ENCODE data around the gene CHRNA10. TPM values are rescaled to one million over a fixed set of nuclear protein-coding genes. Genes with fewer than 3 reads are reported as not detected.

CHRNA10 gene
- total RNA-seq, 6 experiments from 2014 or later: 0.25 to 1.2 (median 0.41) TPM

GRCh38 chr11:3667149-3668035 is 3.8 kb downstream of the CHRNA10 start:
- Histone ChIP-seq H3K36me3 (peaks cover 0 to 3% (median 1%) of the 10 kb centered on the region in 4 donors), H3K4me3 (no peak overlapping the region), H3K27me3 (no peaks in the 10 kb centered on the region), H3K4me1 (no peaks in the 10 kb centered on the region), H3K27ac (no peak overlapping the region), H3K9me3 (no peaks in the 10 kb centered on the region)
- TF ChIP-seq POLR2A (IDR thresholded peaks at IDR 0.05): no peak
- no peak for TF ChIP-seq CTCF (IDR thresholded peaks at IDR 0.05)
- ATAC-seq: no peak
- intact Hi-C loops (cut with DNase I): no loop called here
- DNase-seq: no peak
- WGBS (ENCODE audit: insufficient coverage, low coverage, low lambda C conversion rate, missing lambda C conversion rate): 97% methylated on average over 30 of the region's 89 CpGs

- no peak for ATAC-seq
Observed at GRCh38 chr11:3666023-3666530, 5.1 kb downstream of the CHRNA10 start.

GRCh38 chr11:3665336-3666022 is 5.7 kb downstream of the CHRNA10 start:
- Histone ChIP-seq H3K4me3 (no peak overlapping the region), H3K27ac (no peak overlapping the region), H3K4me1 (no peaks in the 10 kb centered on the region), H3K27me3 (no peaks in the 10 kb centered on the region), H3K36me3 (peaks cover 0 to 3% (median under 1%) of the 10 kb centered on the region in 4 donors), H3K9me3 (no peaks in the 10 kb centered on the region)
- peak in 1 of 4 donors; percentile 20 for ATAC-seq
- WGBS (ENCODE audit: insufficient coverage, low coverage, low lambda C conversion rate, missing lambda C conversion rate): no CpG with 5 or more reads among the region's 6 CpGs
- intact Hi-C loops (cut with DNase I): no loop called here
- no peak for DNase-seq
- no peak for TF ChIP-seq CTCF (IDR thresholded peaks at IDR 0.05)
- TF ChIP-seq POLR2A (IDR thresholded peaks at IDR 0.05): no peak

More at GRCh38 chr11:3666023-3666530, 5.1 kb downstream of the CHRNA10 start:
- Histone ChIP-seq H3K4me1 (no peaks in the 10 kb centered on the region), H3K4me3 (no peak overlapping the region), H3K27me3 (no peaks in the 10 kb centered on the region), H3K36me3 (peaks cover 0 to 3% (median under 1%) of the 10 kb centered on the region in 4 donors), H3K9me3 (no peaks in the 10 kb centered on the region), H3K27ac (no peak overlapping the region)
- WGBS (ENCODE audit: insufficient coverage, low coverage, low lambda C conversion rate, missing lambda C conversion rate): 60% methylated on average over 1 of the region's 17 CpGs
- DNase-seq: no peak
- TF ChIP-seq CTCF (IDR thresholded peaks at IDR 0.05): no peak
- TF ChIP-seq POLR2A (IDR thresholded peaks at IDR 0.05): no peak
- intact Hi-C loops (cut with DNase I): no loop called here

- ATAC-seq (no peak), DNase-seq (no peak)
- TF ChIP-seq CTCF (IDR thresholded peaks at IDR 0.05) (no peak), POLR2A (IDR thresholded peaks at IDR 0.05) (no peak)
- WGBS (ENCODE audit: insufficient coverage, low coverage, low lambda C conversion rate, missing lambda C conversion rate): 81% methylated on average over 8 of the region's 10 CpGs
- Histone ChIP-seq H3K27ac (no peak overlapping the region), H3K27me3 (no peaks in the 10 kb centered on the region), H3K4me3 (no peak overlapping the region), H3K36me3 (peaks cover 0 to 3% (median 0%) of the 10 kb centered on the region in 4 donors), H3K9me3 (no peaks in the 10 kb centered on the region), H3K4me1 (no peaks in the 10 kb centered on the region)
- intact Hi-C loops (cut with DNase I): no loop called here
Observed at GRCh38 chr11:3664032-3664630, 7.1 kb downstream of the CHRNA10 start.
